SK-MEL-5 (cell line): ENCODE data around the gene CRY2. TPM values are rescaled to one million over a fixed set of nuclear protein-coding genes. Genes with fewer than 3 reads are reported as not detected.

Experiments
- DNase-seq: peaks from one replicate; pipeline ENCODE4 v3.0.0-alpha.2; 2016; ENCODE audit warnings: low read depth, low spot score
- in situ Hi-C: cut with HindIII; loops from 2 replicates; pipeline ENCODE4 v1.10.0; 2016; ENCODE audit warnings: low sequenced_read_pairs, high pct_unique_total_duplicates, low pct_unique_long_range_greater_than_20kb
- total RNA-seq: library from RNA; depleted of rRNA; stranded (reverse); fragments of >200 nt; shearing (Covaris generic); gene quantifications from 2 replicates; pipeline ENCODE4 v1.2.3, GENCODE V29; 2014

CRY2 gene
- total RNA-seq, 1 experiment from 2014 or later, result 5.4 TPM

- no peak for DNase-seq
- in situ Hi-C loops, result no loop called here
Measured at GRCh38 chr11:45918962-45919675, 71.8 kb downstream of the CRY2 start.

GRCh38 chr11:45919806-45920530 lies 72.7 kb downstream of the CRY2 start:
- in situ Hi-C loops, result no loop called here
- no peak for DNase-seq

GRCh38 chr11:45920531-45921477 lies 73.5 kb downstream of the CRY2 start:
- no peak for DNase-seq
- in situ Hi-C loops, result no loop called here

- DNase-seq, result no peak
- in situ Hi-C loops, result no loop called here
Measured at GRCh38 chr11:45921561-45922424, 74.5 kb downstream of the CRY2 start.

- in situ Hi-C loops, result no loop called here
- no peak for DNase-seq
Measured at GRCh38 chr11:45922425-45923082, 75.3 kb downstream of the CRY2 start, which contains the start of gene LARGE2. LARGE2 (plus strand) TSS chr11:45922656; CDS start chr11:45922883, 227 bp downstream.

GRCh38 chr11:45924036-45924915 lies 77.0 kb downstream of the CRY2 start:
- DNase-seq, result no peak
- in situ Hi-C loops, result no loop called here

- in situ Hi-C loops, result no loop called here
- no peak for DNase-seq
Measured at GRCh38 chr11:45924927-45925326, 77.7 kb downstream of the CRY2 start.

GRCh38 chr11:45925550-45925949 lies 78.3 kb downstream of the CRY2 start:
- in situ Hi-C loops, result no loop called here
- DNase-seq, result no peak

GRCh38 chr11:45926001-45926401 lies 78.7 kb downstream of the CRY2 start:
- DNase-seq, result no peak

GRCh38 chr11:45926536-45927331 lies 79.5 kb downstream of the CRY2 start:
- DNase-seq, result no peak

More at GRCh38 chr11:45926001-45926401, 78.7 kb downstream of the CRY2 start:
- in situ Hi-C loops, result no loop called here

GRCh38 chr11:45927332-45927683 lies 80.0 kb downstream of the CRY2 start:
- in situ Hi-C loops, result no loop called here

More at GRCh38 chr11:45926536-45927331, 79.5 kb downstream of the CRY2 start:
- in situ Hi-C loops, result no loop called here

GRCh38 chr11:45927684-45928413 lies 80.6 kb downstream of the CRY2 start:
- no peak for DNase-seq
- in situ Hi-C loops, result no loop called here

More at GRCh38 chr11:45927332-45927683, 80.0 kb downstream of the CRY2 start:
- no peak for DNase-seq

GRCh38 chr11:45928535-45929215 lies 81.4 kb downstream of the CRY2 start:
- no peak for DNase-seq
- in situ Hi-C loops, result no loop called here

GRCh38 chr11:45929486-45930030 lies 82.3 kb downstream of the CRY2 start:
- in situ Hi-C loops, result no loop called here
- DNase-seq, result no peak
